NCI-H2107 treated with DMSO at 0.1 percent for 48 hours (cell line): Measurements from ENCODE around the gene ALPL.

ENCODE experiments used
- DNase-seq: peaks from one replicate; lab custom pipeline; 2025; ENCODE audit not compliant: unreplicated experiment; lab: John Stamatoyannopoulos, UW

Gene ALPL

GRCh38 chr1:21614419-21615115 lies 105.3 kb downstream of the ALPL start:
- no peak for DNase-seq

- no peak for DNase-seq
These were observed 107.1 kb downstream of the ALPL start for GRCh38 chr1:21616372-21616771.

GRCh38 chr1:21617126-21617738 lies 108.0 kb downstream of the ALPL start:
- DNase-seq, result no peak

GRCh38 chr1:21618059-21618458 lies 108.8 kb downstream of the ALPL start:
- DNase-seq, result no peak

DNA sequence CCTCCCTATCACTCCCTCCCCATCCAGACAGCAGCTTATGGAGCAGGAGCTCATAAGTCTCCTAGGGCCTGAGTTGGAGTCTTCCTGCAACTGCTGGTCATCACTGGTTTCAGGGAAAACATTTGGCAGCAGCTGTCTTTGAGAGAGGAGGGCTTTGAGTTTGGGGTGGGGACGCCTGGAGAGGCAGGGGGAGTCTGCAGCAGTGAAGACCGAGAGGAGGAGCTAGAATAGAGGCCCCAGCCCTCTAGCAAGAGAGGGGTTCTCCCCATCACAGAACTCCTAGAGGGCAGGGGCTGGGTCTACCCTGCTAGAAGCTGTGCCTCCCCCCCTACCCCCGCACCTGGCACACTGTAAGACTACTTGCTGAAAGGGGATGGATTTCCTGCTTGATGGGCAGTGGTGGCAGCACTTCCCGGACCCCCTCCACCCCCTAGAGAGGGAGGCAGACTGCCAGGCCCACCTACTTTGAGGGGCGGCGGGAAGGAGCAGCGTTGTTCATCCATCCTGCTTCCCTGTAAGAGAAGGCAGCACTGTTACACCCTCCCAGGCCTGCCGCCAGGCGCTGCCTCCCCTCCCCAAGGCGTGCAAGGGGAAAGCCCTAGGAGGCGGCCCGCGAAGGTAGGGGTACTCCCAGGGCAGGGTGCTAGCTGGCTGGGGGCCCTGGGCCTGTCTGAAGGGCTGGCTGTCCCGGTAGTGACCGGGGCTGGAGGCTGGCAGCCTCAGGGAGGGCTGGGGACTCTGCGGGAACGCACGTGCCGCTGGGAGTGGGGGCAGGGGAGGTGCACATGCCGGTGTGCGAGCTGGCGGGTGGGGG lies 109.5 kb downstream of the ALPL start:
- no peak for DNase-seq

GRCh38 chr1:21619375-21619947 lies 110.2 kb downstream of the ALPL start:
- DNase-seq, result no peak

DNA sequence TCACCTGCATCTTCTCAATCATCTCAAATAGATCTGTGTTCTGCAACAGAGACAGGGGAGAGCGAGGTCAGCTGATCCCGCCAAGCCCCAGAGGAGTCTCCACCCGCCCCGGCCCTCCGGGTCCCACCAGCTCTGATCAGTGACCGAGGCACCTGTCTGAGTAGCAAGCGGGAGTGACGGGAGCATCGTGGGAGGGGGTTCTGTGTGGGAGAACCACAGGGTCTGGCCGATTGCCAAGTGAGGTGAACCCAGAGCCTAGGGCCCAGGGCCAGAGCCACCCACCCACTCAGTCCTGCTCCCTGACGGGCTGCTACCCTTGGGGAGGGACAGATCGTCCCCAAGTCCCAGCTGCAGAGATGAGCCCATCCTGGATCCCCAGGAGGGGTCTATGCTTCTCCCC lies 110.8 kb downstream of the ALPL start:
- DNase-seq, result no peak

DNA sequence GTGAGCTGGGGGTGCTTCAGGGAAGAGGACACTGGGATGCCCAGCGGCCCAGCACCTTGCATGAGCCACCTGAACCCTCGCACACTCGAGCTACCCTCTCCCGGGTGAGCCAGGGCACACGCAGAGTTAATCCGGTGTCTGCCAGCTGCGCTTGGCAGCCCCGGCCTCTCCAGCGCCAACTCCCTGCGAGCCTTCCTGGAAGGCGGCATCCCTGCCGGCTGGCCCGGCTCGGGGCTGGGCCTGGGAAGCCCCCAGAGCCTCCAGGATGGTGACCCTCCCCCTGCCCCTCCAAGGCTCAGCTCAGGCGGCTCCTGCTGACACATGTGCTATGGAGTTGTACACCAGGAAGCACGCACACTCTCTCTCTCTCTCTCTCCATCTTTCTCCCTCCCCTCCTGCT lies 111.3 kb downstream of the ALPL start:
- DNase-seq, result no peak

GRCh38 chr1:21621051-21621450 lies 111.8 kb downstream of the ALPL start:
- DNase-seq, result no peak

DNA sequence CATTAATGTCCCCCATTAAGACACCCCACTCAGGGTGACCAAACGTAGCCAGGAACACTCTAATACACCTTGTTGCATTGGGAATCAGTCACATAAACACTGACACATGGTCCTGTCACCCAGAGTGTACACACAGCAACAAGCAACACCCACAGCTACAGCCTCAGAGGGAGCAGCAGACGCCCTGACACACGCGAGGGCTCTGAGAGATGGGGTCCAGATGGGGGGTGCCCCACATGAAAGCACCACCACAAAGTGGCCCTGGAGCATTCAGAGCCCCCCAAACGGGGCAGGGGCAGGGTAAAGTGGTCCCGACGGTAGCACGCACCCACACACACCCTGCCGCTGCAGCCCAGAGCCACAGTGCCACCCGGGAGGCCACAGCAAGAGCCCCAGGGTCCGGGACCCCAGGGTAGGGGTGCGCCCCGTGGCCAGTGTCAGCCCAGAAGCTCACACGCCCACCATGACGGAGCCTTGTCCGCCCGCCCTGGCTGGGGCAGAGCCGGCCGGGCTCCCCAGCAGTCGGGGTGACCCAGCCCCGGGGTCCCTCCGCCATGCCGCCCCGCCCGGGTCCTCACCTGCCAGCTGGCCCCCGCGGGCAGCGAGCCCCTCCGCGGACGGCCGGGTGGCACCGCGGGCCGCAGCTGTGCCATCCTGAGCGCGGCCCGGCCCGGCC lies 112.7 kb downstream of the ALPL start:
- no peak for DNase-seq

GRCh38 chr1:21622466-21623315 lies 113.5 kb downstream of the ALPL start:
- DNase-seq, result no peak

DNA sequence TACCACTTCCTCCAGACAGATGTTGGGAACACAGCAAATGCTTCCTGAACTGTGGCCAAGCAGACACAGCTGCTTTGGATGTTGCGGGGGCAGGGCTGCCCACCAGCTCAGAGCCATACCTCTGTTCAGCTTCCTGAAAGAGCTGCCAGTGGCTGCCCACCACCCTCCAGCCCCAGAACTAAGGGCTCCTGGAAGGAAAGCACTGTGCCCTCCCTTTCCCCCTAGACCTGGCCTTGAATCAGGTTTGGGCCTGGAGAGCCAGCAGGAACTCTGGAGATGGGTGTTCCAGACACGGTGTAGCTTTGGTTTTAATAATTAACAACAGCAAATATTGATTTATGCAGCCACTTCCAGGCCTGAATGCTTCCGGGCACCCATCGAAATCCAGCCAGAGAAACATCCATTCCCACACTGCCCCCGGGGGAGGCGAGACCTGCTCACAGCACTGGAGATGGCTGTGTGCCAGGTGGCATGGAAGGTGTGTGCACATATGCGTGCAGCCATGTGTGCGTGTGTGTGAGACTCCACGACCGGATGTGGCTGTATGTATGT lies 114.3 kb downstream of the ALPL start:
- DNase-seq, result no peak

GRCh38 chr1:21624571-21625389 lies 115.6 kb downstream of the ALPL start:
- DNase-seq, result no peak

DNA sequence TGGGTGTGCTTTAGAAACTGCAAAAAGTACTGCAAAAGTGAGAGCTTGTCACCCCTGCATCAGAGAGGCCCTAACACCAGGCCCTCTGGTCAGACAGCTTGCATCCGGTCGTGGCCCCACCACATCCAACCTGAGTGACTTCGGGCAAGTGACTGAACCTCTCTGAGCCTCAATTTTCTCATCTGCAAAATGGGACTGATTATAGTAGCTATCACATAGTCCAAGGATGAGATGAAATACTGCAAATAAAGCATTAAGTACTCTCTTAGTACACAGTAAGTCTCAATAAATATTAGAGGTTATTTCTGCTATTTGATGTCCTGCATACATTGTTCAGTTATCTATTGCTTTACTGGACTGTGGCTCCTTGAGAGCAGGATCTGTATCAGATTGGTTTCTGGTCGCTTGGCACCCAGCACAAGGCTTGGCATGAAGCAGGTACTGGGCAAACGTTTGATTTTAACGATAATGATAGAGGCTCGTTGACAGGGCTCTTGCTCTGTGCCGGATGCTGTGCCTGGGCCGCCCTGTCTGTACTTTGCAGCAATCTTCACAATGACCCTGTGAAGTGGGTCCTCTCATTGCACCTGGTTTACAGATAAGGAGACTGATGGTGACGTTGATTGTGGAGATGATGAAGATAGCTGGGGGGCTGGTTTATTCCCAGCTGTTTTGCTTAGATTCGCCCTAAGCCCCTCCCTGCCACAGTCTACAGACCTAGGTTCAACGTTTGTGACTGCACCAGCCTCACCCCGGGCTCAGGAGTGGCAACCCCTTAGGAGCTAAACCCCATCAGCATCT lies 116.4 kb downstream of the ALPL start:
- no peak for DNase-seq

DNA sequence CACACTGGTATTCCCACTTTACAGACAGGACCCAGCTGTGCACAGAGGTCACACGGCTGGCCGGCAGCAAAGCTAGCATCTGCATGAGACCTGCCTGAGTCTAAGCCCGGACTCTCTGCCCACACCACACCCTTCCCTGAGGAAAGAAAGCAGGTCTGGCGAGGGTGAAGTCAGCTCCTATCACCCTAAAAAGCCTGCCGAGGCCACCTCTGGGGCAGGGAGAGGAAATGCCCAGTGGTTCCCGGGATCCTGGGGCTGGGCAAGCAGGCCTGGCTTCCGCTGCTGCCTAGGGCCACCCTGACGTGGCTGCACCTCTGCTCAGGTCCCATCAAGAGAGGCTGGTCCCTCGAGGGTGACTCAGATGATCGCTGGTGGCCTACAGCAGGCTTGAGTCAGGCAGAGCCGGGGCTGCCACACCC lies 117.7 kb downstream of the ALPL start:
- no peak for DNase-seq
